ENCODE measurements around the gene SSTR3.

- TF ChIP-seq CTCF (IDR thresholded peaks at IDR 0.05; ENCODE audit: low read length) = no peak
- no peak for TF ChIP-seq EZH2 (IDR thresholded peaks at IDR 0.05; ENCODE audit: borderline replicate concordance, low read length)
Observed at GRCh38 chr22:37248251-37248650, 36.0 kb upstream of the SSTR3 start.
